ENCODE results near the gene ALG14. TPM values are rescaled to one million over a fixed set of nuclear protein-coding genes. Genes with fewer than 3 reads are reported as not detected.

ALG14 gene
- total RNA-seq, 1 donor from 2014 or later: 5.5 TPM

- Mint-ChIP-seq H3K4me1 (peaks cover 10% of the 10 kb centered on the region), H3K36me3 (ENCODE audit: low read depth) (no peaks in the 10 kb centered on the region), H3K27me3 (ENCODE audit: low read depth) (peaks cover 46% of the 10 kb centered on the region), H3K27ac (ENCODE audit: unreplicated experiment) (peak within 1 kb of the TSS; percentile 47), H3K4me3 (peak within 1 kb of the TSS; percentile 94), H3K9me3 (no peaks in the 10 kb centered on the region)
- TF ChIP-seq, protein P1, sequence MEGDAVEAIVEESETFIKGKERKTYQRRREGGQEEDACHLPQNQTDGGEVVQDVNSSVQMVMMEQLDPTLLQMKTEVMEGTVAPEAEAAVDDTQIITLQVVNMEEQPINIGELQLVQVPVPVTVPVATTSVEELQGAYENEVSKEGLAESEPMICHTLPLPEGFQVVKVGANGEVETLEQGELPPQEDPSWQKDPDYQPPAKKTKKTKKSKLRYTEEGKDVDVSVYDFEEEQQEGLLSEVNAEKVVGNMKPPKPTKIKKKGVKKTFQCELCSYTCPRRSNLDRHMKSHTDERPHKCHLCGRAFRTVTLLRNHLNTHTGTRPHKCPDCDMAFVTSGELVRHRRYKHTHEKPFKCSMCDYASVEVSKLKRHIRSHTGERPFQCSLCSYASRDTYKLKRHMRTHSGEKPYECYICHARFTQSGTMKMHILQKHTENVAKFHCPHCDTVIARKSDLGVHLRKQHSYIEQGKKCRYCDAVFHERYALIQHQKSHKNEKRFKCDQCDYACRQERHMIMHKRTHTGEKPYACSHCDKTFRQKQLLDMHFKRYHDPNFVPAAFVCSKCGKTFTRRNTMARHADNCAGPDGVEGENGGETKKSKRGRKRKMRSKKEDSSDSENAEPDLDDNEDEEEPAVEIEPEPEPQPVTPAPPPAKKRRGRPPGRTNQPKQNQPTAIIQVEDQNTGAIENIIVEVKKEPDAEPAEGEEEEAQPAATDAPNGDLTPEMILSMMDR (conservative IDR thresholded peaks at IDR 0.05): no peak
- DNase-seq (ENCODE audit: low read depth, low spot score): peak; percentile 56
These were observed 44.7 kb upstream of the ALG14 start, which contains the start of gene TLCD4 for GRCh38 chr1:95117207-95118066. Gene TLCD4 (plus strand): TSS chr1:95117355. CDS start chr1:95143902, 26,547 bp downstream.

DNA sequence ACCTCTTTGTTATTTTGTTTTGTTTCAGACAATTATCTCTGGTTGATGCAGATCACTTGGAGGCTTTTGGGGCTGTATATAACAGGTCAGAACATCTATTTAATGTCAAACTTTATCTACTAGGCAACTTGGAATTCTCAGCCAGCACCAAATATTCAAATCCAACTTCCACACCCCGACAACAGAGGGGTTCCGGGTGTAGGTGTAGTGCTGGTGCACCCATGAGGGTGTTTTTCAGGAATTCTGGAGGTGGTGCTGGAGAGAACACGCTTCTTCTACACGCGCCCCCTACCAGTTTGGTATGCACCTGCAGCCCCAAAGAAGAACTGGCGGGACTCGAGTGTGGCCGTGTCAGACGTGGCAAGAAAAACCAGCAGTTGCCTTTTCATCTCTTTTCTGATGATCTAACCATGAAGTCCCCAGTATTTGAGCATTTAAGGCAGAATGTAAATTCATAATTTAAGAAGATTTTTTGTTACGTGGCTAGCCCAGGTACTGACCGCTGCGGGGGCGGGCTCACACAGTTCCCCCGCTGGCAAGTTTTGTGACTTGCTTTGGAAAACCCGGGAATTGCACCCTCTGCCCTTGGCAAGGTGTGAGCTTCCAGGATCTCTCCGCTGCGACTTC lies 43.9 kb upstream of the ALG14 start:
- Mint-ChIP-seq H3K9me3 (no peaks in the 10 kb centered on the region), H3K27me3 (ENCODE audit: low read depth) (peaks cover 47% of the 10 kb centered on the region), H3K4me1 (peaks cover 10% of the 10 kb centered on the region), H3K4me3 (peak overlapping the region; percentile 94), H3K27ac (ENCODE audit: unreplicated experiment) (no peak overlapping the region), H3K36me3 (ENCODE audit: low read depth) (no peaks in the 10 kb centered on the region)
- peak; percentile 65 for DNase-seq (ENCODE audit: low read depth, low spot score)
- TF ChIP-seq, protein P1 (conservative IDR thresholded peaks at IDR 0.05): peak; percentile 74

- no peaks in the 10 kb centered on the region for H3K9me3 Mint-ChIP-seq
- TF ChIP-seq, protein P1 (conservative IDR thresholded peaks at IDR 0.05): no peak
- no peak overlapping the region for H3K27ac Mint-ChIP-seq (ENCODE audit: unreplicated experiment)
- H3K27me3 Mint-ChIP-seq (ENCODE audit: low read depth): peaks cover 47% of the 10 kb centered on the region
- DNase-seq (ENCODE audit: low read depth, low spot score): no peak
- H3K4me1 Mint-ChIP-seq: peaks cover 10% of the 10 kb centered on the region
- H3K36me3 Mint-ChIP-seq (ENCODE audit: low read depth): no peaks in the 10 kb centered on the region
- H3K4me3 Mint-ChIP-seq: peak overlapping the region; percentile 64
These were observed 43.0 kb upstream of the ALG14 start for GRCh38 chr1:95115708-95116137.

DNA sequence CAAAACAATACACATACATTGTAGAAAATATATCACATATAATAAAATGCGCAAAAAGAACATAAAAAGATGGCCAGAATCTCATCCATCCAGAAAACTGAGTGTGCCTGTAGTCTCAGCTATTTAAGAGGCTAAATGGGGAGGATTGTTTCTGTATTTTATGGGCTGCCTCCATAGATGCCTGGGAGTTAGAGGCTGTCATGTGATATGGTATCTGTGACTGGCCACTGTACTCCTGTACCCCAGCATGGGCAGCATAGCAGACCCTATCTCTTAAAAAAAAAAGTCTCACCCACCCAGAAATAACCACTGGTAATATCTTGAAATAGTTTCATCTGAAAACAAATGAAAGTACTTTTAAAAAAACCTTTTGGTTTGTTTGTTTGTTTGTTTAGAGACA lies 40.9 kb upstream of the ALG14 start:
- Mint-ChIP-seq H3K27ac (ENCODE audit: unreplicated experiment) (no peak overlapping the region), H3K4me1 (peaks cover 7% of the 10 kb centered on the region), H3K27me3 (ENCODE audit: low read depth) (peaks cover 29% of the 10 kb centered on the region), H3K4me3 (no peak overlapping the region), H3K36me3 (ENCODE audit: low read depth) (no peaks in the 10 kb centered on the region), H3K9me3 (no peaks in the 10 kb centered on the region)
- no peak for DNase-seq (ENCODE audit: low read depth, low spot score)
- TF ChIP-seq, protein P1 (conservative IDR thresholded peaks at IDR 0.05): no peak

DNA sequence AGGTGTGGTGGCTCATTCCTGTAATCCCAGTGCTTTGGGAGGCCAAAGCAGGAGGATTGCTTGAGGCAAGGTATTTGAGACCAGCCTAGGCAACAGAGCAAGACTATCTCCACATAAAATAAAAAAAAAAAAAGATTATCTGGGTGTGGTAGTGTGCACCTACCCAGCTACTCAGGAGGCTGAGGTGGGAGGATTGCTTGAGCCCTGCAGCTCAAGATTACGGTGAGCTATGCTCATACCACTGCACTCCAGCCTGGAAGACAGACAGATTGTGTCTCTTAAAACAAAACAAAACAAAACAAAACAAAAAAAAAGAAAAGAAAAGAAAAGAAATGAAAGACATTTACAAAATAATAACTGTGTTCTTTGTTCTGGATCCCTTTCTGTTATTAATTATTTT lies 38.3 kb upstream of the ALG14 start:
- Mint-ChIP-seq H3K9me3 (no peaks in the 10 kb centered on the region), H3K4me3 (no peak overlapping the region), H3K36me3 (ENCODE audit: low read depth) (no peaks in the 10 kb centered on the region), H3K4me1 (no peaks in the 10 kb centered on the region), H3K27ac (ENCODE audit: unreplicated experiment) (no peak overlapping the region), H3K27me3 (ENCODE audit: low read depth) (peaks cover 12% of the 10 kb centered on the region)
- TF ChIP-seq, protein P1 (conservative IDR thresholded peaks at IDR 0.05): no peak
- no peak for DNase-seq (ENCODE audit: low read depth, low spot score)

Data from neural crest cell (in vitro differentiated cells).